Left ventricle myocardium inferior (tissue), 1 donor: ENCODE results near the gene MAZ. TPM values are rescaled to one million over a fixed set of nuclear protein-coding genes. Genes with fewer than 3 reads are reported as not detected.

Experiments used
- DNase-seq: peaks from one replicate; pipeline ENCODE4 v3.0.0-alpha.2; 2020
- H3K27ac ChIP-seq: fragments of 200-600 bp; replicated peaks from 2 replicates; pipeline ENCODE4 v1.8.0; 2021
- H3K27me3 ChIP-seq: fragments of 200-600 bp; 2 replicates; pipeline ENCODE4 v1.8.0; 2021; ENCODE audit warnings: low read depth
- H3K36me3 ChIP-seq: fragments of 200-600 bp; 2 replicates; pipeline ENCODE4 v1.8.0; 2021
- H3K4me1 ChIP-seq: fragments of 200-600 bp; 2 replicates; pipeline ENCODE4 v1.8.0; 2021
- H3K4me3 ChIP-seq: fragments of 200-600 bp; 2 replicates; pipeline ENCODE4 v1.8.0; 2021; ENCODE audit warnings: mild to moderate bottlenecking, moderate library complexity
- H3K9me3 ChIP-seq: fragments of 200-600 bp; replicated peaks from 2 replicates; pipeline ENCODE4 v1.8.0; 2021
- intact Hi-C: fragments of 100-400 bp; cut with micrococcal nuclease; formaldehyde crosslinking; loops from one replicate; pipeline ENCODE4 v1.11.0; 2022
- total RNA-seq: library from RNA; stranded (reverse); fragmentation: NEBNext Ultra II Directional; extraction: Animal tissue kit (Norgen Biotek cat#: 25700); gene quantifications from one replicate; pipeline ENCODE4 v1.2.1, GENCODE V29; 2021
- TF ChIP-seq, protein P1 (sequence below): fragments of 200-600 bp; IDR thresholded peaks from 2 replicates; pipeline ENCODE4 v1.8.0; 2021; ENCODE audit warnings: antibody characterized with exemption, mild to moderate bottlenecking, borderline replicate concordance
- donor health status: DM: no; HTN: yes; CAD: no; lungs with severe emphysema.

MAZ gene
- total RNA-seq, 1 donor from 2014 or later, result 77.6 TPM

GRCh38 chr16:29849505-29849904 is 43.2 kb downstream of the MAZ start:
- Histone ChIP-seq H3K9me3 (no peaks in the 10 kb centered on the region), H3K27me3 (no peaks in the 10 kb centered on the region), H3K27ac (peak overlapping the region; percentile 5), H3K4me1 (peaks cover 16% of the 10 kb centered on the region), H3K4me3 (no peak overlapping the region), H3K36me3 (peaks cover 34% of the 10 kb centered on the region)
- intact Hi-C loops, result no loop called here
- TF ChIP-seq, protein P1, sequence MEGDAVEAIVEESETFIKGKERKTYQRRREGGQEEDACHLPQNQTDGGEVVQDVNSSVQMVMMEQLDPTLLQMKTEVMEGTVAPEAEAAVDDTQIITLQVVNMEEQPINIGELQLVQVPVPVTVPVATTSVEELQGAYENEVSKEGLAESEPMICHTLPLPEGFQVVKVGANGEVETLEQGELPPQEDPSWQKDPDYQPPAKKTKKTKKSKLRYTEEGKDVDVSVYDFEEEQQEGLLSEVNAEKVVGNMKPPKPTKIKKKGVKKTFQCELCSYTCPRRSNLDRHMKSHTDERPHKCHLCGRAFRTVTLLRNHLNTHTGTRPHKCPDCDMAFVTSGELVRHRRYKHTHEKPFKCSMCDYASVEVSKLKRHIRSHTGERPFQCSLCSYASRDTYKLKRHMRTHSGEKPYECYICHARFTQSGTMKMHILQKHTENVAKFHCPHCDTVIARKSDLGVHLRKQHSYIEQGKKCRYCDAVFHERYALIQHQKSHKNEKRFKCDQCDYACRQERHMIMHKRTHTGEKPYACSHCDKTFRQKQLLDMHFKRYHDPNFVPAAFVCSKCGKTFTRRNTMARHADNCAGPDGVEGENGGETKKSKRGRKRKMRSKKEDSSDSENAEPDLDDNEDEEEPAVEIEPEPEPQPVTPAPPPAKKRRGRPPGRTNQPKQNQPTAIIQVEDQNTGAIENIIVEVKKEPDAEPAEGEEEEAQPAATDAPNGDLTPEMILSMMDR, result no peak
- DNase-seq, result no peak

- no peak overlapping the region for H3K27ac ChIP-seq
- H3K4me3 ChIP-seq, result no peak overlapping the region
- no peaks in the 10 kb centered on the region for H3K27me3 ChIP-seq
- H3K9me3 ChIP-seq, result no peaks in the 10 kb centered on the region
- no peak for DNase-seq
- intact Hi-C loops, result no loop called here
- H3K36me3 ChIP-seq, result peaks cover 19% of the 10 kb centered on the region
- TF ChIP-seq, protein P1, result no peak
- H3K4me1 ChIP-seq, result peaks cover 23% of the 10 kb centered on the region
These were observed 44.7 kb downstream of the MAZ start for GRCh38 chr16:29850998-29851397.

DNA sequence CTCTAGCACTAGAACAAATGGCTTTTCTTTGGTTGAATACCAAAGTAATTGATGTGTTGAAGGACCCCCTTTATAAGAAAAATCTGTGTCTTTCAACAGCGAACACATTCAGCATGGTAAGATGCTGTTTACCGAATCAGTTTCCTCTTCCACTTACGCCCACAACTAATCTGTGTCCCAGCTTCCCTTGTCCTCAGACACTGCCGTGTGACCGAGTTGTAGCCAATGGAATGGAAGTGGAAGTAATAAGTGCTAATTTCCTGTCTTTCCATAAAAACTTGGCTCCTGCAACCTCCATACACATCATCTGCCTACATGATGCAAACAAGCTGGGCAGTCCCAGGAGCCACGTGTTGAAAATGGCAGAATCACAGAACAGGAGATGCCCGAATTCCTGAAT is 46.3 kb downstream of the MAZ start:
- H3K4me3 ChIP-seq, result peak overlapping the region; percentile 18
- DNase-seq, result no peak

GRCh38 chr16:29854520-29855100 is 48.3 kb downstream of the MAZ start:
- TF ChIP-seq, protein P1, result no peak

More for the DNA sequence above, 46.3 kb downstream of the MAZ start:
- intact Hi-C loops, result no loop called here
- H3K27me3 ChIP-seq, result no peaks in the 10 kb centered on the region
- H3K9me3 ChIP-seq, result no peaks in the 10 kb centered on the region
- H3K4me1 ChIP-seq, result peaks cover 23% of the 10 kb centered on the region
- TF ChIP-seq, protein P1, result no peak
- H3K36me3 ChIP-seq, result peaks cover 3% of the 10 kb centered on the region
- H3K27ac ChIP-seq, result peak overlapping the region; percentile 70

DNA sequence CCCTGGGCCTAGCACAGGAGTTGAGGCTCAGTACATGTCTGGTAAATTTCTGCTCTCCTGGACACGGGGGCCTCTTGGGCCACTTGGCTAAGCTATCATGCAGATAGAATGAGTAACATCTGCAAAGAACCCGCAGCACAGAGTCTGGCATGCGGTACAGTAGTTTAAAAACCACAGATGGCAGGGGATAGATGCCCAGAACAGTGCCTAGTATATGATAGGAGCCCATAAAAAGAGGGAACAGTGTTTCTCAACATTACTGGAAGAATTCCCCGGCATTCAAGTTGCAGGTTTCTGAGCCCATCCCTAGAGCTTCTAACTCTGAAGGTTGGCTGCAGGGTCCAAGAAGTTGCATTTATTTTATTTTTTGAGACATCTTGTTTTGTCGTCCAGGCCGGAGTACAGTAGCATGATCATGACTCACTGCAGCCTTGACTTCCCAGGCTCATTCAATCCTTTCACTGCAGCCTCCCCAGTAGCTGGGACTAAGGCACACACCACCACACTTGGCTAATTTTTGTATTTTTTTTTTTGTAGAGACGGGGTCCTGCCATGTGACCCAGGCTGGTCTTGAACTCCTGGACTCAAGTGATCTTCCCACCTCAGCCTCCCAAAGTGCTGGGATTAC is 50.9 kb downstream of the MAZ start:
- Histone ChIP-seq H3K4me1 (peaks cover 34% of the 10 kb centered on the region), H3K36me3 (peaks cover 33% of the 10 kb centered on the region), H3K27me3 (no peaks in the 10 kb centered on the region), H3K27ac (no peak overlapping the region), H3K4me3 (no peak overlapping the region), H3K9me3 (no peaks in the 10 kb centered on the region)
- DNase-seq, result no peak
- intact Hi-C loops, result no loop called here
- TF ChIP-seq, protein P1, result no peak

More at GRCh38 chr16:29854520-29855100, 48.3 kb downstream of the MAZ start:
- intact Hi-C loops, result no loop called here
- Histone ChIP-seq H3K27me3 (no peaks in the 10 kb centered on the region), H3K4me1 (peaks cover 18% of the 10 kb centered on the region), H3K4me3 (no peak overlapping the region), H3K9me3 (no peaks in the 10 kb centered on the region), H3K36me3 (peaks cover 15% of the 10 kb centered on the region), H3K27ac (no peak overlapping the region)
- no peak for DNase-seq
